H9 (cell line): ENCODE data around the gene FAM170B. TPM values are rescaled to one million over a fixed set of nuclear protein-coding genes. Genes with fewer than 3 reads are reported as not detected.

Source experiments
- DNase-seq: peaks from one replicate; pipeline ENCODE4 v3.0.0-alpha.2; 2017
- H2AFZ ChIP-seq: one replicate; pipeline ENCODE4 v1.6.1; 2013; ENCODE audit warnings: mild to moderate bottlenecking, low read length, control low read depth, moderate library complexity
- H2AK5ac ChIP-seq: 2 replicates; pipeline ENCODE4 v1.6.1; 2013; ENCODE audit warnings: low read length, control low read depth, mixed read lengths; ENCODE audit not compliant: insufficient read length
- H2BK120ac ChIP-seq: one replicate; pipeline ENCODE4 v1.6.1; 2013; ENCODE audit warnings: low read depth, mild to moderate bottlenecking, low read length, control low read depth, inconsistent platforms; ENCODE audit not compliant: poor library complexity, severe bottlenecking
- H2BK12ac ChIP-seq: 2 replicates; pipeline ENCODE4 v1.6.1; 2013; ENCODE audit warnings: low read length, control low read depth, mixed read lengths, low read depth; ENCODE audit not compliant: insufficient read length
- H2BK15ac ChIP-seq: 2 replicates; pipeline ENCODE4 v1.6.1; 2013; ENCODE audit warnings: low read depth, low read length, control low read depth
- H2BK20ac ChIP-seq: one replicate; pipeline ENCODE4 v1.6.1; 2013; ENCODE audit warnings: low read depth, mild to moderate bottlenecking, low read length, control low read depth, inconsistent platforms; ENCODE audit not compliant: poor library complexity, severe bottlenecking
- H2BK5ac ChIP-seq: 2 replicates; pipeline ENCODE4 v1.6.1; 2013; ENCODE audit warnings: low read length, control low read depth, mixed read lengths; ENCODE audit not compliant: insufficient read length
- H3K14ac ChIP-seq: 2 replicates; pipeline ENCODE4 v1.6.1; 2013; ENCODE audit warnings: low read length, control low read depth; ENCODE audit not compliant: insufficient read depth
- H3K18ac ChIP-seq: 2 replicates; pipeline ENCODE4 v1.6.1; 2013; ENCODE audit warnings: low read depth, mild to moderate bottlenecking, mixed read lengths, low read length, control low read depth; ENCODE audit not compliant: insufficient read length
- H3K23ac ChIP-seq: 2 replicates; pipeline ENCODE4 v1.6.1; 2013; ENCODE audit warnings: low read length, control low read depth, mixed read lengths, low read depth; ENCODE audit not compliant: insufficient read length
- H3K23me2 ChIP-seq: 2 replicates; pipeline ENCODE4 v1.6.1; 2013; ENCODE audit warnings: low read depth, mild to moderate bottlenecking, mixed read lengths, low read length, control low read depth; ENCODE audit not compliant: insufficient read length, poor library complexity, severe bottlenecking
- H3K27ac ChIP-seq: 2 replicates; pipeline ENCODE4 v1.5.1; 2013; ENCODE audit warnings: low read length, control low read depth, mixed read lengths, low read depth; ENCODE audit not compliant: insufficient read length
- H3K27me3 ChIP-seq: 2 replicates; pipeline ENCODE4 v1.6.1; 2013; ENCODE audit warnings: low read length, control low read depth, inconsistent platforms; ENCODE audit not compliant: insufficient read depth
- H3K4ac ChIP-seq: 2 replicates; pipeline ENCODE4 v1.6.1; 2013; ENCODE audit warnings: low read depth, mild to moderate bottlenecking, control low read depth, inconsistent platforms, low read length, moderate library complexity
- H3K4me1 ChIP-seq: 2 replicates; pipeline ENCODE4 v1.6.1; 2013; ENCODE audit warnings: low read length, control low read depth, inconsistent platforms; ENCODE audit not compliant: insufficient read depth
- H3K4me2 ChIP-seq: 2 replicates; pipeline ENCODE4 v1.6.1; 2013; ENCODE audit warnings: low read length, control low read depth, mixed read lengths; ENCODE audit not compliant: insufficient read length, insufficient read depth
- H3K56ac ChIP-seq: 2 replicates; pipeline ENCODE4 v1.6.1; 2013; ENCODE audit warnings: low read depth, mild to moderate bottlenecking, mixed read lengths, low read length, control low read depth; ENCODE audit not compliant: insufficient read length
- H3K79me1 ChIP-seq: 2 replicates; pipeline ENCODE4 v1.6.1; 2013; ENCODE audit warnings: low read depth, mild to moderate bottlenecking, moderate library complexity, low read length, control low read depth, inconsistent platforms; ENCODE audit not compliant: insufficient read depth, poor library complexity, severe bottlenecking
- H3K79me2 ChIP-seq: 2 replicates; pipeline ENCODE4 v1.6.1; 2013; ENCODE audit warnings: low read length, control low read depth, inconsistent platforms; ENCODE audit not compliant: insufficient read depth
- H3K9ac ChIP-seq: 2 replicates; pipeline ENCODE4 v1.6.1; 2013; ENCODE audit warnings: low read length, control low read depth, mixed read lengths; ENCODE audit not compliant: insufficient read length; ENCODE audit errors: extremely low read depth
- H3K9me3 ChIP-seq: one replicate; pipeline ENCODE4 v1.6.1; 2013; ENCODE audit warnings: low read depth, low read length, inconsistent platforms; ENCODE audit not compliant: control insufficient read depth
- H3T11ph ChIP-seq: one replicate; pipeline ENCODE4 v1.6.1; 2013; ENCODE audit warnings: mild to moderate bottlenecking, low read length, control low read depth, inconsistent platforms
- H4K20me1 ChIP-seq: one replicate; pipeline ENCODE4 v1.6.1; 2013; ENCODE audit not compliant: control insufficient read depth, insufficient read length, insufficient read depth
- H4K5ac ChIP-seq: 2 replicates; pipeline ENCODE4 v1.6.1; 2013; ENCODE audit warnings: low read depth, mild to moderate bottlenecking, mixed read lengths, low read length, control low read depth; ENCODE audit not compliant: insufficient read length
- H4K8ac ChIP-seq: replicated peaks from 2 replicates; pipeline ENCODE4 v1.6.1; 2013; ENCODE audit warnings: low read length, control low read depth, mixed read lengths, low read depth; ENCODE audit not compliant: insufficient read length
- H4K91ac ChIP-seq: 2 replicates; pipeline ENCODE4 v1.6.1; 2013; ENCODE audit warnings: low read depth, mild to moderate bottlenecking, moderate library complexity, mixed read lengths, low read length, control low read depth; ENCODE audit not compliant: insufficient read length
- H3K27ac Mint-ChIP-seq, 3 experiments: 2 replicates in 2 of 3; 3 replicates in 1 of 3; pipeline ENCODE4 v1.8.0; 2020 to 2021; ENCODE audit warnings: mixed read lengths in 3 of 3, mild to moderate bottlenecking in 1 of 3, moderate library complexity in 1 of 3
- H3K27me3 Mint-ChIP-seq: 2 replicates; pipeline ENCODE4 v1.8.0; 2021; ENCODE audit warnings: low read depth, mild to moderate bottlenecking, moderate library complexity, mixed read lengths
- H3K36me3 Mint-ChIP-seq, 3 experiments: 2 replicates in 2 of 3; 3 replicates in 1 of 3; pipeline ENCODE4 v1.8.0; 2020 to 2021; ENCODE audit warnings: low read depth in 3 of 3, mixed read lengths in 3 of 3; ENCODE audit not compliant: insufficient read depth in 1 of 3
- H3K4me1 Mint-ChIP-seq, 2 experiments: 2 replicates each; pipeline ENCODE4 v1.8.0; 2020; ENCODE audit warnings: mixed read lengths in 2 of 2
- H3K4me3 Mint-ChIP-seq, 2 experiments: 2 replicates in 1 of 2; 3 replicates in 1 of 2; pipeline ENCODE4 v1.8.0; 2020 to 2021; ENCODE audit warnings: mild to moderate bottlenecking in 2 of 2, mixed read lengths in 2 of 2, moderate library complexity in 1 of 2
- H3K9me3 Mint-ChIP-seq, 2 experiments: 2 replicates in 1 of 2; 3 replicates in 1 of 2; pipeline ENCODE4 v1.8.0; 2020; ENCODE audit warnings: mild to moderate bottlenecking in 2 of 2, mixed read lengths in 2 of 2, moderate library complexity in 1 of 2
- CTCF ChIP-seq: fragments of 200-600 bp; sonication (generic); conservative IDR thresholded peaks from 3 replicates; pipeline ENCODE4 v1.8.0; 2021; ENCODE audit warnings: antibody characterized with exemption, mild to moderate bottlenecking
- WGBS: extraction: QIAGEN DNeasy Blood & Tissue Kit; methylation state at CpG from one replicate; pipeline ENCODE4 v1.1.7; 2013; ENCODE audit warnings: missing lambda C conversion rate, low lambda C conversion rate, mixed read lengths; ENCODE audit not compliant: insufficient read length; ENCODE audit errors: extremely low coverage; 5-methylcytosine and 5-hydroxymethylcytosine counted together
- total RNA-seq: library from RNA; stranded (reverse); gene quantifications from 2 replicates; pipeline ENCODE4 v1.2.1, GENCODE V29; 2021

Gene FAM170B
- total RNA-seq, 1 experiment from 2014 or later = not detected

GRCh38 chr10:49150426-49150825, 16.6 kb upstream of the FAM170B start:
- TF ChIP-seq CTCF = no peak
- Histone ChIP-seq H3K56ac (no peak overlapping the region), H3K14ac (no peak overlapping the region), H3K4me1 (no peaks in the 10 kb centered on the region), H3K23ac (no peak overlapping the region), H3K9ac (no peak overlapping the region), H2BK15ac (no peak overlapping the region), H3K79me1 (no peaks in the 10 kb centered on the region), H2BK12ac (no peak overlapping the region), H2BK5ac (no peak overlapping the region), H3K23me2 (no peaks in the 10 kb centered on the region), H4K8ac (no peak overlapping the region), H3K4ac (no peak overlapping the region), H3K4me2 (no peak overlapping the region), H2AFZ (no peak overlapping the region), H2AK5ac (no peak overlapping the region), H3T11ph (no peak overlapping the region), H2BK20ac (no peak overlapping the region), H3K27ac (no peak overlapping the region), H2BK120ac (no peak overlapping the region), H3K9me3 (no peaks in the 10 kb centered on the region), H3K79me2 (no peaks in the 10 kb centered on the region), H4K5ac (no peak overlapping the region), H4K91ac (no peak overlapping the region), H3K27me3 (no peaks in the 10 kb centered on the region), H4K20me1 (no peaks in the 10 kb centered on the region), H3K18ac (no peak overlapping the region)
- H3K27ac Mint-ChIP-seq = no peak overlapping the region
- no peak overlapping the region for H3K4me3 Mint-ChIP-seq
- no CpG with 5 or more reads among the region's 5 CpGs for WGBS
- H3K36me3 Mint-ChIP-seq = peaks cover 0 to 6% (median 4%) of the 10 kb centered on the region in 3 experiments; a peak in 5 of 7 replicates
- H3K27me3 Mint-ChIP-seq = peaks cover 4% of the 10 kb centered on the region
- peaks cover 9 to 10% of the 10 kb centered on the region in 2 experiments for H3K9me3 Mint-ChIP-seq
- DNase-seq = no peak
- H3K4me1 Mint-ChIP-seq = no peaks in the 10 kb centered on the region; a peak in 2 of 4 replicates
